SK-N-MC (cell line): ENCODE data around the gene SOCS7.

Source experiments
- DNase-seq: peaks from one replicate; pipeline ENCODE4 v3.0.0-alpha.2; 2011; ENCODE audit warnings: low read depth, low spot score
- H3K27ac ChIP-seq: fragments of 200-600 bp; sonication (generic); 2 replicates; pipeline ENCODE4 v1.5.1; 2016; ENCODE audit warnings: mixed run types
- H3K36me3 ChIP-seq: fragments of 200-600 bp; sonication (generic); 2 replicates; pipeline ENCODE4 v1.6.1; 2017; ENCODE audit warnings: antibody characterized with exemption, low read length, mixed read lengths; ENCODE audit not compliant: insufficient read depth
- H3K4me3 ChIP-seq: fragments of 200-600 bp; sonication (generic); 2 replicates; pipeline ENCODE4 v1.5.1; 2016
- H3K9ac ChIP-seq: fragments of 200-600 bp; sonication (generic); 2 replicates; pipeline ENCODE4 v1.8.0; 2017; ENCODE audit warnings: mixed run types, mixed read lengths; ENCODE audit not compliant: insufficient read length
- H3K9me3 ChIP-seq: fragments of 200-600 bp; sonication (generic); 2 replicates; pipeline ENCODE4 v1.6.1; 2017; ENCODE audit warnings: low read depth, mild to moderate bottlenecking, antibody characterized with exemption, low read length, moderate library complexity, mixed read lengths
- EZH2 ChIP-seq: fragments of 200-600 bp; sonication (generic); IDR thresholded peaks from one replicate; pipeline ENCODE4 v1.6.1; 2017; ENCODE audit warnings: antibody characterized with exemption
- FOXP2 ChIP-seq: optimal IDR thresholded peaks from 2 replicates; pipeline ENCODE3; 2011; ENCODE audit warnings: mild to moderate bottlenecking, moderate library complexity; ENCODE audit not compliant: insufficient read depth; ENCODE audit errors: extremely low read length, control extremely low read depth
- POLR2AphosphoS5 ChIP-seq: IDR thresholded peaks from 2 replicates; pipeline ENCODE4 v1.6.1; 2012; ENCODE audit warnings: mild to moderate bottlenecking, low read depth, low read length, borderline replicate concordance

The SOCS7 gene

DNA sequence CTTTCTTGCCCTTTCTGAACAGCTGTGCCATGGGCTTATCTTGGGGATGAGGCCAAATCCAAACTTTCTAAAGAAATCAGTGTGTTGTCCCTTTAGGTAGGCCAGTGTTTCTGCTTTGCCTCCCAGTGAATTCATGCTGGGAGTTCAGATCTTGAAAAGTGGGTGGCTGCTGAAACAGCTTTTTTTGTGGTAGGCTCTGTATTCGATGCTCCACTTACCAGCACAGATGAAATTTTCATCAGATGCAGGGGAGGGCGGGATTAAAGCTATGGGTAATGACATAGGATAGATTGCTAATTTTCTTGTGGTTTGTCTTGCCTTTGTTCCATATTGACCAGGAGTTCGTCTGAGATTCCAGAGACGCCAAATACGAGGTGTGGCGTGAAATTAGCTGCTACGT is 2.8 kb downstream of the SOCS7 start:
- no peak for TF ChIP-seq POLR2AphosphoS5
- TF ChIP-seq FOXP2: no peak
- no peak for TF ChIP-seq EZH2
- no peak overlapping the region for H3K9ac ChIP-seq
- H3K9me3 ChIP-seq: no peaks in the 10 kb centered on the region
- no peak overlapping the region for H3K27ac ChIP-seq
- no peaks in the 10 kb centered on the region for H3K36me3 ChIP-seq
- DNase-seq: no peak
- peak overlapping the region; percentile 88 for H3K4me3 ChIP-seq

DNA sequence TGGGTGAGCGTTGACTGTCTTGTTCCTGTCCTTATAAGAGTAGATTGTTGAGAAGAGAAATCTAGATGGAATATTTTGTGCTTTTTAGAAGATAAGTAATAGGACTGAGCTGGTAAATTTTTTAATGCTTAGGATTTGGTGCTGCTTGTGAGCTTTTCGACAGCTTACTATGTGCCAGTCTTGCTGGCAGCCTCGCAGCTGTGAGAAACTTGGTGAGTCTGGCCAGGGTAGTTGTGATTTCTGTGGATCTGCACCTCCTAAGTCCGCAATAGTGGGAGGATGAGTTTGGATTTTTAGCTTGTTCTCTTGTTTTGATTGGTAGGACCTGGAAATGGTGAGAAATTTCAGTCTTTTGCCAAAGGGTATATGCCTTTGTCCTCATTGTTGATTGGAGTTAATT is 3.6 kb downstream of the SOCS7 start:
- no peak overlapping the region for H3K27ac ChIP-seq
- no peak overlapping the region for H3K4me3 ChIP-seq
- no peak for DNase-seq
- no peak overlapping the region for H3K9ac ChIP-seq
- no peaks in the 10 kb centered on the region for H3K9me3 ChIP-seq
- TF ChIP-seq EZH2 (no peak), FOXP2 (no peak), POLR2AphosphoS5 (no peak)
- H3K36me3 ChIP-seq: no peaks in the 10 kb centered on the region

DNA sequence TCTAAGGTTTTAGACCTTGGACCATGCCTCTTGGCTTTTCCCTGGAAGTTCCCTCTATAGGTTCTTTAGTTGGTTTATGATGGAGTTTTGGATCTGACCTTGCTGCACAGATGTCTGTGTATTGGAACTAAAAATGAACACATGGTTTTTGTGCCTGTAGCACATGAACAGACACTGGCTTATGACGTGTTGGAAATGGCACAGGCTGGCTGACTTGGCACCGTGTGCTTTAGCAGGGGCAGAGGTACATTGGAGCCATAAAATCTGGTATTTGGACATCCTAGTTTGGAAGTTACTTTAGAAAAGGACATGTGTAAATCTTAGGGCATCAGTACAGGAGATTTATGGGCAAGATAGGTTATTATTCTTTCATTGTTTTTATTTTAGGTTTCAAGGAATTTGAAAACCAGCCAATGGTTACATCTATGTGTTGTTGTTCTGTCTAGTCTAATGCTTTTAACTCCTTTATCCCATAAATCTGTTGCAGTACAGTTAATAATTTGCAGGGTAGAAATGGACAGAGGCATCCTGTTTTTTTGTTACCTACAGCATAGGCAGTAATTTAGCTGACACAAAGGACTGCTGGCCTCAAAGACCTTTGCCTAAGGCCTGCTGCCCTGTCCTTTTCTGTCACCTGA is 6.0 kb downstream of the SOCS7 start:
- TF ChIP-seq FOXP2 (no peak), EZH2 (no peak), POLR2AphosphoS5 (no peak)
- Histone ChIP-seq H3K9me3 (no peaks in the 10 kb centered on the region), H3K4me3 (no peak overlapping the region), H3K9ac (no peak overlapping the region), H3K36me3 (no peaks in the 10 kb centered on the region), H3K27ac (no peak overlapping the region)
- DNase-seq: no peak

DNA sequence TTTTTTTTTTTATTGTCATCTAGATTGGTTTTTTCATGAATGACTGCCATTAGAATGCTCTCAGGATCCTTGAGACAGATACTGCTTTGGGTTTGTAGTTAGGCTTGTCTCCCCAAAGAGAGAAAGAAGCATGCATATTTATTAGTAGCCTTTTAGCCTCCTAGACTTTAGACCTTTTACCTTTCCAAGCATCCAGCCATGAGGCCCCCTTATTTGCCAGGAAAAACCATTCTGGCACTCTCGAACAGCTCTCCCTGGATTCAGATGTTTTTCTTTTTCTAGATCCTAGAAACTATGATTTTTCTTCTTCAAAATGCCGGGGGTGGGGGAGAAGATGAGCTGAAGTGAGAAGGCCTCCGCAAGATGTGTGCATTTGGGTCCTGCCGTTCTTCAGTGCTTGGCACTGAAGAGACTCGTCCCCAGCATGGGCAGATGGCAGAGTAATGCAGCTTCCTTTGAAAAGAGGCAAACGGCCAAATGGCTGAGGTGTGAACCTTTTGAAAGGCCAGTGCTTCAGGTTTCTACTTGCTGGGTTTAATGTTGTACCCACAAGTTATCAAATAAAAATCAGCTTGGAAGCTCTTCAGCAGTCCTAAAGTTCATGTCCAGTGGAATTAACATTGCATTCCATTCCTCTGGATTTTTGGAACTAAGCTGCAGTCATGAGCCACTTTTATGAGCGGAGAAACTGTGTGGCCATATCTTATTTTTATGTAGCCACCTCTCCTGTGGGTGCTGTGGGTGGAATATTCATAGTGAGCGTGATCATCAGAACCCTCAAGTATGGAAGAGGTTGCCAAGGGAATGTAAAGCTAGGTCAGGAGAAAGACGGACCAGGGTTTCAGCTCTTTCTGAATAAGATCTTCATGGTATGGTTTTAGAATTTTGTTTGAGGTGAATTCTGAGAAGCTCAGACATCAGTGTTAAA is 7.2 kb downstream of the SOCS7 start:
- Histone ChIP-seq H3K9ac (no peak overlapping the region), H3K9me3 (no peaks in the 10 kb centered on the region), H3K36me3 (no peaks in the 10 kb centered on the region), H3K27ac (no peak overlapping the region), H3K4me3 (no peak overlapping the region)
- TF ChIP-seq EZH2: no peak
- no peak for TF ChIP-seq POLR2AphosphoS5
- TF ChIP-seq FOXP2: no peak
- DNase-seq: no peak

DNA sequence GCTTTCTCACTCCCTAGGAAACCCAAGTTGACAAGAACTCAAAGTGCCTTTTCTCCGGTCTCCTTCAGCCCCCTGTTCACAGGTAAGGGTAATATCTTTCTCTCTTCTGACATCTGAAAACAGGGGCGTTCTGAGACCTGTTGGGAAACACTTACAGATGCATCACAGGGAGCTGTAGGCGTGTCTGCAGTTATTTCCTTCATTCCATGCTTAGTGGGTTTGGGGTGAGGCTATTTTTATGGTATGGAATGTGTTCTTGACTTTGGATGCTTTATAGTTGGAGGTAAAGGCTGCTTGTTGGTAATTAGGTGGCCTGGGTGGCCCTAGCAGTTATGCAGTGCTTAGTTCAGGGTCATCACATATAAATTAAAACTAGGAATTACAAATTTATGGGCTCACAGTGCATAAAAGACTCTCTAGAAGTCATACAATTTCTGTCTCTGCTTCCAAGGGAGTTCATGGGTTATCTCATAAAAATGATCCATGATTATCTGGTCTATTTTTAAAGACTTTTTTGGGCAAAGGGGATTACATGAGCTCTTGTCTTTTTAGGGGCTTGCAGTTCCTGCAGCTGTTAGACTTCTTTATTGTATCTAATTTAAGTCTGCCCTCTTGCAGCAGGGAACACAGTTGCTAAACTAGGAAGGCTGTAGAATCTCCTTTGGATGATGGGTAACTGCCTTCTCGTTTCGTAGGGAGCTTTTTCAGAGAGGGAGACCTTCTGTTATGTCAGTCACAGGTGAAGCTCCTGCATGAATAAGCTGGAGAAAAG is 10.2 kb downstream of the SOCS7 start:
- Histone ChIP-seq H3K4me3 (no peak overlapping the region), H3K9me3 (no peaks in the 10 kb centered on the region), H3K27ac (no peak overlapping the region), H3K36me3 (peaks cover 10% of the 10 kb centered on the region; the same call in 1 of the 2 replicates), H3K9ac (no peak overlapping the region)
- DNase-seq: no peak
- TF ChIP-seq EZH2 (no peak), FOXP2 (no peak), POLR2AphosphoS5 (no peak)

DNA sequence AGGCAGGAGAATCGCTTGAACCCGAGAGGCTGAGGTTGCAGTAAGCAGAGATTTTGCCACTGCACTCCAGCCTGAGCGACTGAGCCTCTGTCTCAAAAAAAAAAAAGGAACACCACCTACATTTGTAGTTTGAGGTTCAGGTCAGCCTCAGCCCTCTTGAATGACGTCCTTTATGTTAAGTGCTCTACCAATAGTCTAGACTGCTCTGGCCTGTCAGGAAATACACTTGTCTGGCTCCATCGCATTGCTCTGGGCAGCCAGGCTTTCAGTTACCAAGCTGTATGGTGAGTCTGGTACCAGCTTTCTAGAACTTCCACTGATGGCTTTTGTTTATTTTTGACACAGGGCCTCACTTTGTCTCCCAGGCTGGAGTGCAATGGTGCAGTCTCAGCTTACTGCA is 11.4 kb downstream of the SOCS7 start:
- TF ChIP-seq FOXP2: no peak
- no peak for TF ChIP-seq EZH2
- no peak for TF ChIP-seq POLR2AphosphoS5
- Histone ChIP-seq H3K36me3 (peaks cover 15% of the 10 kb centered on the region), H3K9ac (no peak overlapping the region), H3K27ac (no peak overlapping the region), H3K9me3 (no peaks in the 10 kb centered on the region), H3K4me3 (no peak overlapping the region)
- DNase-seq: no peak

DNA sequence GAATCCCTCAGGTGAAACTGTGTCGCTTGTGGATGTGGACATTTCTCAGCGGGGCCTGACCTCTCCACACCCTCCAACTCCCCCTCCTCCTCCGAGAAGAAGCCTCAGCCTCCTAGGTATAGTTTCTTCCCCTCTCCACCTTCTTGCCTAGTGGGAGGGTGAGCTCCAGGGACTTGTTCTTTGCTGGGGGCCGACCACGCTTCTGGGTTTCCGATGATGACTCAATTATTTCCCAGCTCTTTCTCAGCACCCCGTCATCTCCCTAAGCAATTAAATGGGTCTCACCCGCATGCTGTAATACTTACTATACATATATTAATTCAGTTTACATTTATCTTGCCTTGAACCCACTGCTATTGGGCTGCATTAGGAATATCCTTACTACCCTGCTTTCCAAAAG is 13.1 kb downstream of the SOCS7 start:
- no peaks in the 10 kb centered on the region for H3K9me3 ChIP-seq
- no peak for DNase-seq
- H3K27ac ChIP-seq: no peak overlapping the region
- H3K36me3 ChIP-seq: peaks cover 30% of the 10 kb centered on the region
- H3K9ac ChIP-seq: no peak overlapping the region
- TF ChIP-seq EZH2 (no peak), POLR2AphosphoS5 (no peak), FOXP2 (no peak)
- no peak overlapping the region for H3K4me3 ChIP-seq
